ENCODE results near the gene COX10.

Gene COX10

GRCh38 chr17:14135906-14136590 lies 66.7 kb downstream of the COX10 start:
- Histone ChIP-seq H3K27ac (no peak overlapping the region), H3K4me3 (no peak overlapping the region), H3K9ac (ENCODE audit: insufficient read length) (no peak overlapping the region), H3K36me3 (ENCODE audit: insufficient read depth, low read length) (no peaks in the 10 kb centered on the region), H3K9me3 (ENCODE audit: low read depth, low read length) (no peaks in the 10 kb centered on the region)
- TF ChIP-seq EZH2 (IDR thresholded peaks at IDR 0.05) (no peak), POLR2AphosphoS5 (IDR thresholded peaks at IDR 0.05; ENCODE audit: borderline replicate concordance, low read depth, low read length) (no peak), FOXP2 (optimal IDR thresholded peaks at IDR 0.05; ENCODE audit: control extremely low read depth, extremely low read length, insufficient read depth) (no peak)
- no peak for DNase-seq (ENCODE audit: low read depth, low spot score)

GRCh38 chr17:14138649-14139048 lies 69.3 kb downstream of the COX10 start:
- TF ChIP-seq EZH2 (IDR thresholded peaks at IDR 0.05) (no peak), FOXP2 (optimal IDR thresholded peaks at IDR 0.05; ENCODE audit: control extremely low read depth, extremely low read length, insufficient read depth) (no peak), POLR2AphosphoS5 (IDR thresholded peaks at IDR 0.05; ENCODE audit: borderline replicate concordance, low read depth, low read length) (no peak)
- Histone ChIP-seq H3K9me3 (ENCODE audit: low read depth, low read length) (no peaks in the 10 kb centered on the region), H3K4me3 (no peak overlapping the region), H3K9ac (ENCODE audit: insufficient read length) (no peak overlapping the region), H3K27ac (no peak overlapping the region), H3K36me3 (ENCODE audit: insufficient read depth, low read length) (no peaks in the 10 kb centered on the region)
- no peak for DNase-seq (ENCODE audit: low read depth, low spot score)

DNA sequence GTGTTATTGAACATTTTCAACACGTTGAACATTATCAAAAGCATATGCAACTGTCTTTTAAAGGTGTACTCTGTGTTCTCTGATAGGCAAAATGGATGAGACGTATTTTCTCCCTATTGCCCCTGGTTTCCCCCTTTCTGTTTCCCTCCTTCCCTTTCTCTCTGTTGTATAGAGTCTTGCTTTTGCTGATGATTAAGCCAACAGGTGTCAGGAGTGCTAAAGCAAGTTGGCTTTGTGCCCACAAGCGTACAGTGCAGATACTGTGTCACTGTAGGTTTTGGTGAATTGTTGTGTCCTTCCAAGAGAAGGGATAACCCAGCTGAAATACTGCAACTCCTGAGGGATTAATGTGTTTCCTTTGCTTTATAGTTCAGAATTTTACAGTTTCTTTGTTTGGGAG lies 74.4 kb downstream of the COX10 start:
- H3K36me3 ChIP-seq (ENCODE audit: insufficient read depth, low read length): no peaks in the 10 kb centered on the region
- no peak overlapping the region for H3K27ac ChIP-seq
- no peak overlapping the region for H3K9ac ChIP-seq (ENCODE audit: insufficient read length)
- H3K4me3 ChIP-seq: no peak overlapping the region
- no peaks in the 10 kb centered on the region; the same call in 1 of the 2 replicates for H3K9me3 ChIP-seq (ENCODE audit: low read depth, low read length)
- TF ChIP-seq EZH2 (IDR thresholded peaks at IDR 0.05): no peak
- TF ChIP-seq POLR2AphosphoS5 (IDR thresholded peaks at IDR 0.05; ENCODE audit: borderline replicate concordance, low read depth, low read length): no peak
- no peak for TF ChIP-seq FOXP2 (optimal IDR thresholded peaks at IDR 0.05; ENCODE audit: control extremely low read depth, extremely low read length, insufficient read depth)
- no peak for DNase-seq (ENCODE audit: low read depth, low spot score)

GRCh38 chr17:14144508-14144907 lies 75.2 kb downstream of the COX10 start:
- no peak for DNase-seq (ENCODE audit: low read depth, low spot score)
- H3K9me3 ChIP-seq (ENCODE audit: low read depth, low read length): no peaks in the 10 kb centered on the region; the same call in 1 of the 2 replicates
- no peak for TF ChIP-seq FOXP2 (optimal IDR thresholded peaks at IDR 0.05; ENCODE audit: control extremely low read depth, extremely low read length, insufficient read depth)
- no peak for TF ChIP-seq POLR2AphosphoS5 (IDR thresholded peaks at IDR 0.05; ENCODE audit: borderline replicate concordance, low read depth, low read length)
- H3K27ac ChIP-seq: no peak overlapping the region
- no peak overlapping the region for H3K4me3 ChIP-seq
- H3K36me3 ChIP-seq (ENCODE audit: insufficient read depth, low read length): no peaks in the 10 kb centered on the region
- H3K9ac ChIP-seq (ENCODE audit: insufficient read length): no peak overlapping the region

DNA sequence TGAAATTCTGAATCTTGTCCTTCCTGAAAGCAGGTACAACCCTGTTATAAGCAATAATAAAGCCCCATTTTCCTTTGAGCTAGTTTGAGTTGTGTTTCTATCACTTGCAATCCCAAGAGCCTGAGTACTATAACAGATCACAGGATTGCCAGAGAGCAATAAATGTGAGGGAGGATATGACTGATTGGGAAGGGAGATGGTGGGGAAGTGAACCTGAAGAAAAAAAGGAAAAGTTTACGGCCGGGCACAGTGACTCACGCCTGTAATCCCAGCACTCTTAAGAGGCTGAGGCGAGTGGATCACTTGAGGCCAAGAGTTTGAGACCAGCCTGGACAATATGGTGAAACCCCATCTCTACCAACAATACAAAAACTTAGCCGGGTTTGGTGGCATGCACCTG lies 80.4 kb downstream of the COX10 start:
- Histone ChIP-seq H3K9ac (ENCODE audit: insufficient read length) (no peak overlapping the region), H3K36me3 (ENCODE audit: insufficient read depth, low read length) (no peaks in the 10 kb centered on the region), H3K9me3 (ENCODE audit: low read depth, low read length) (no peaks in the 10 kb centered on the region; the same call in 1 of the 2 replicates), H3K27ac (no peak overlapping the region), H3K4me3 (no peak overlapping the region)
- TF ChIP-seq POLR2AphosphoS5 (IDR thresholded peaks at IDR 0.05; ENCODE audit: borderline replicate concordance, low read depth, low read length) (no peak), EZH2 (IDR thresholded peaks at IDR 0.05) (no peak), FOXP2 (optimal IDR thresholded peaks at IDR 0.05; ENCODE audit: control extremely low read depth, extremely low read length, insufficient read depth) (no peak)
- DNase-seq (ENCODE audit: low read depth, low spot score): no peak

DNA sequence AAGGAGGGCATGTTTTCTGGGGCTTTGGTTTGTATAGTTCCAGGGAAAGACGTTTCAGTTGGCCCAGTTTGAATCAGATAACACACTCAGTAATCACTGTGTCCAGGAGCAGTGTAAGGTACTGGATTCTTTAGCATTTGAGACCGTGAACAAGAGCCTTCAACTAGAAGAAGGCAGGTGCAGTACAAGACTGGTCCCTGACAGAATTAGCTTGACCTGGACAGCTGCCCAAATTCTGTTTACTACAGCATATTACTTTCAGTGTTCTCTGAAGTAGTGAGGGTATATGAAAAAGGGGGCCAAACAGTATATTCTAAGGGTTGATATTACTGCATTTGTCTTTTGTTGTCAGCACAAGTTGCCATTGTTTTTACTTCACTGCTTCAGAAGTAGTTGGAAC lies 81.3 kb downstream of the COX10 start:
- no peaks in the 10 kb centered on the region for H3K36me3 ChIP-seq (ENCODE audit: insufficient read depth, low read length)
- DNase-seq (ENCODE audit: low read depth, low spot score): no peak

DNA sequence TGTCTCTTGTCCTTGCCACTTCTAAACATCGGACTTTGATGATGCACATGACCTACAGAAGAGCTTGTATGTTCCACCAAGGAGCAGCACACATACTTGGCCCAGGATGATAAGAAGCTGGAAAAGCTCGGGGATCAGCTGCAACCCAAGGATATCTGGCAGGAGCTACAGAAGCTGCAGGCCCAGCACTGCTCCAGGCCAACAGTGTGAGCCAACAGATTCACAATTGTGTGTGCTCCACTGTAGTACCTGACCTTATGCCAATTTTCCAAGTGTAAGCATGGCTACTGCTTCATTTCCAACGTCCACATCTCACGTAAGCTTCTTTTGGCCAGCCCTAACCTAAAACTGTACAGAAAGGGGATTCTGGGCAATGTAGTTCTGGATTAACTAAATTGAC lies 83.4 kb downstream of the COX10 start:
- Histone ChIP-seq H3K27ac (no peak overlapping the region), H3K9ac (ENCODE audit: insufficient read length) (no peak overlapping the region), H3K4me3 (no peak overlapping the region), H3K36me3 (ENCODE audit: insufficient read depth, low read length) (no peaks in the 10 kb centered on the region), H3K9me3 (ENCODE audit: low read depth, low read length) (no peaks in the 10 kb centered on the region)
- TF ChIP-seq EZH2 (IDR thresholded peaks at IDR 0.05): no peak
- TF ChIP-seq FOXP2 (optimal IDR thresholded peaks at IDR 0.05; ENCODE audit: control extremely low read depth, extremely low read length, insufficient read depth): no peak
- TF ChIP-seq POLR2AphosphoS5 (IDR thresholded peaks at IDR 0.05; ENCODE audit: borderline replicate concordance, low read depth, low read length): no peak
- DNase-seq (ENCODE audit: low read depth, low spot score): no peak

More for the DNA sequence above, 81.3 kb downstream of the COX10 start:
- no peak for TF ChIP-seq EZH2 (IDR thresholded peaks at IDR 0.05)
- TF ChIP-seq FOXP2 (optimal IDR thresholded peaks at IDR 0.05; ENCODE audit: control extremely low read depth, extremely low read length, insufficient read depth): no peak
- no peak for TF ChIP-seq POLR2AphosphoS5 (IDR thresholded peaks at IDR 0.05; ENCODE audit: borderline replicate concordance, low read depth, low read length)
- Histone ChIP-seq H3K9me3 (ENCODE audit: low read depth, low read length) (no peaks in the 10 kb centered on the region; the same call in 1 of the 2 replicates), H3K27ac (no peak overlapping the region), H3K9ac (ENCODE audit: insufficient read length) (no peak overlapping the region), H3K4me3 (no peak overlapping the region)

- H3K36me3 ChIP-seq (ENCODE audit: insufficient read depth, low read length): no peaks in the 10 kb centered on the region
- no peak overlapping the region for H3K4me3 ChIP-seq
- no peaks in the 10 kb centered on the region for H3K9me3 ChIP-seq (ENCODE audit: low read depth, low read length)
- TF ChIP-seq FOXP2 (optimal IDR thresholded peaks at IDR 0.05; ENCODE audit: control extremely low read depth, extremely low read length, insufficient read depth) (no peak), POLR2AphosphoS5 (IDR thresholded peaks at IDR 0.05; ENCODE audit: borderline replicate concordance, low read depth, low read length) (no peak), EZH2 (IDR thresholded peaks at IDR 0.05) (no peak)
- H3K9ac ChIP-seq (ENCODE audit: insufficient read length): no peak overlapping the region
- no peak overlapping the region for H3K27ac ChIP-seq
- no peak for DNase-seq (ENCODE audit: low read depth, low spot score)
These were observed 84.1 kb downstream of the COX10 start for GRCh38 chr17:14153374-14153773.

DNA sequence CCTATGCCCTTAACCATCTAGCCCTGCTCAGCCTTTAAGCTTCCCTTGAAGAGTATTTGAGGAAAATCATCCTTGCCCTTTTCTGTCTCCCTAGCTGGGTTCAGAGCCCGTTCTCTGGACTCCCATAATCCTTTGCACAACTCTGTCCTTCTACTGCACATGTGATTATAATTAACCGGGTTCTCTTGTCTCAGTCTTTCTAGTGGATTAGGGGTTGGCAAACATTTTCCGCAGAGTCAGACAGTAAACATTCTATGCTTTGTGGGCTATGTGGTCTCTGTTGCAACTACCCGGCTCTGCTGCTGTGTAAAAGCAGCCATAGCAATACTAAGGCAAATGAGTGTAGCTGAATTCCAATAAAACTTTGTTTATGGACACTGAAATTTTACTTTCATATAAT lies 87.4 kb downstream of the COX10 start:
- peak overlapping the region; percentile 91 for H3K27ac ChIP-seq

More for the DNA sequence above, 87.4 kb downstream of the COX10 start:
- H3K36me3 ChIP-seq (ENCODE audit: insufficient read depth, low read length): no peaks in the 10 kb centered on the region; the same call in 1 of the 2 replicates
- no peaks in the 10 kb centered on the region for H3K9me3 ChIP-seq (ENCODE audit: low read depth, low read length)
- peak overlapping the region; percentile 31 for H3K4me3 ChIP-seq
- peak; percentile 34 for DNase-seq (ENCODE audit: low read depth, low spot score)
- TF ChIP-seq EZH2 (IDR thresholded peaks at IDR 0.05): no peak
- TF ChIP-seq FOXP2 (optimal IDR thresholded peaks at IDR 0.05; ENCODE audit: control extremely low read depth, extremely low read length, insufficient read depth): no peak
- no peak for TF ChIP-seq POLR2AphosphoS5 (IDR thresholded peaks at IDR 0.05; ENCODE audit: borderline replicate concordance, low read depth, low read length)
- H3K9ac ChIP-seq (ENCODE audit: insufficient read length): no peak overlapping the region

Data from SK-N-MC (cell line).